ENCODE measurements around the gene DHRSX.
A peak's percentile ranks its signal among the peaks of the same experiment; 100 is the strongest.
"Not testable (repeated sequence)": the region's sequence is repeated elsewhere in the genome, so short reads cannot be mapped to it uniquely, and the experiment has no call there.

The DHRSX gene

GRCh38 chrX:2398064-2398656, 102.6 kb downstream of the DHRSX start:
- no peak for DNase-seq (ENCODE audit: low read depth, low spot score)

DNA sequence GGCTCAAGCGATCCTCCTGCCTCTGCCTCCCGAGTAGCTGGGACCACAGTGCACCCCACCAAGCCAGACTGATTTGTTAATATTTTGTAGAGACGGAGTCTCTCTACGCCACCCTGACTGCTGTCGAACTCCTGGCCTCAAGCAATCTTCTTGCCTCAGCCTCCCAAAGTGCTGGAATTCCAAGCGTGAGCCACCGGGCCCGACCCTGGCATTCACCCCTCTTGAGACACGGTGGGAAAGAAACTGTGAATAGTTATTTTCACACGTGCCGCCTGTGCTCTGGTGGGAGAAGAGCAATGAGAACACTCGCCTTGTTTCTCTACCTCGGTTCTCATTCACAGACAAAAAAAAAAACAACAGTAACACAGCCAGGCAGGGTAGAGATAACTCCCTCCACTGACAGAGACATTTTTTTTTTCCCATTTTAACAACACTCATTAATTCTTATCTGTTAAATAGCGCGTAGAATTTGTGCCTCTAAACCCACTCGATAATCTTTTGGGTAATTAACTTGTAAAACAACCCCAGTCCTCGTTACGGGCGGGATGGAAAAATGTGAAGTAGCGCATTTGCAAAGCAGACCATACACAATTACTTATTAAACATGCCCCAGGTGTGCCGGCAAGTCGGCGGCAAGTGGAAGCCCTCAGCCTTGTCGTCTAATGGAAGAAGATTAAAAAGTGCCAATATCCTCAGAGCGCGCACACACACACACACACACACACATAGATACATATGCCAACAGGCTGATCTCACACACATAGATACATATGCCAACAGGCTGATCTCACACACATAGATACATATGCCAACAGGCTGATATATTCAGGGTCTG, 103.3 kb downstream of the DHRSX start:
- no peak for DNase-seq (ENCODE audit: low read depth, low spot score)

DNA sequence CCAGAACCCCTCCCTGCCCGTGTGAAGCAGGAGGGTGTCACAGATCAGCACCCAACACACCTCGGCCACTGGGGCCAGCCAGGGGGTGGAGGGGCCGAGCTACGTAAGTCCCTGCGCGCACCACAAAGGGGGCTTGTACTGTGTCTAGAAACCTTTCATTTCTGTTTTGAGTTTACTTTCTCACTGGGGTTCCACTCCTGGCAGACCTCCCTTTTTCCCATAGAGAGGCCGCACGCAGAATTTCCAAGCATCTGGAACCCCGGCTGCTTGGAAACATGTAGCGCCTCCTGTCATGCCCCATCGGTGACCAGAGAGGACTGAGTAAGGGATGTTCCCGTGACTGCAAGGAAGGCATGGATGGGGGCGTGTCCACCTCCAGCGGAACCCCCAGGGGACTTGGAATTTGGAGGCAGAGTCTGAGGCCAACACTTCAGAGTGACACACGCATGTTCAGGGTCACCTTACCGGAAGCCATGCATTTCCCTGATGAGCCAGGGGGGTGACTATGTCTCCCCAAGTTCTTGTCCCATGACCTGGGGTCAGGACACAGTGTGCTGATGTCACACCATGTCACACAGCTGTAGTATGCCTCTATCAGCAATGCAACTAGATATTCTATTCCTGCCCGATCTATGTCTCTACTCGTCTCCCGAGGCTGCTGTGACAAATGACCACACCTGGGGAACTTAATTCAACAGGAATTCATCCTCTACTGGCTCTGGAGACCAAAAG, 105.3 kb downstream of the DHRSX start:
- no peak for DNase-seq (ENCODE audit: low read depth, low spot score)

DNA sequence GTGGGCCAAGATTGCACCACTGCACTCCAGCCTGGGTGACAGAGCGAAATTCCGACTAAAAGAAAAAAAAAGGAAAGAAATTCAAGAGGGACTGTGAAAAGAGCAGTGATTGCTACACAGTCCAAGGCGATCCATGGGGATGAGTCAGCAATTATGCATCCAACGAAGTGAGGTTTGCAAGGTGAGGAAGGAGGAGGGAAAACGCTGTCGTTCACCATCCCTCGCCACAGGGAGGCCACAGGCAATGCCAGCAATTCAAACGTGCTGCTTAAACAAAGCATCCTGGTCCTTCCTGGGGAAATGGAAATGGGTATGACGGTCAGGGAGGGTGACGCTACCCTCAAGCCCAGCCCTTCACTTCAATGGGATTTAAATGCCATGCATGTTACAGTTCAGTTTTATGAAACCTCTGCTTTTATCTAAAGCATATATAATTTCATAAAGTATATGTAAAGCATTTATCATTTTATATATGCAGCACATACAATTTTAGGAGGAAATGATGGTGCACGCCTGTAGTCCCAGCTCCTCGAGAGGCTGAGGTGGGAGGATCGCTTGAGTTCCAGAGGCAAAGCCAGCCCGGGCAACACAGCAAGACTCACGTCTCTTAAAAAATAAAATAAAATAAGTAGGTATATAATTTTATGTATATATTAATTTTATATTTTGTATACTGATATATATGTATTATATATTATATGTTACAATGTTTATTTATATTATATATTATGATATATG, 108.7 kb downstream of the DHRSX start:
- no peak for DNase-seq (ENCODE audit: low read depth, low spot score)

DNA sequence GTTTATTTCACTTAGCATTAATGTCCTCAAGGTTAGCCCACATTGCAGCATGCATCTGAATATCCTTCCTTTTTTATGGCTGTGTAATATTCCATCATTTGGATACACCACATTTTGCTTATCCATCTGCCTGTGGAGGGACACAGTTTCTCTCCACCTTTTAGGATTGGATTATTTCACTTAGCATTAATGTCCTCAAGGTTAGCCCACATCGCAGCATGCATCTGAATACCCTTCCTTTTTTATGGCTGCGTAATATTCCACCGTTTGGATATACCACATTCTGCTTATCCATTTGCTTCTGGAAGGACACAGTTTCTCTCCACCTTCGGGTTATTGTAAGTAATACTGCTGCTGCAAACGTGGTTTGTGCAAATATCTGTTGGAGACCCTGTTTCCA, 110.0 kb downstream of the DHRSX start:
- no peak for DNase-seq (ENCODE audit: low read depth, low spot score)

DNA sequence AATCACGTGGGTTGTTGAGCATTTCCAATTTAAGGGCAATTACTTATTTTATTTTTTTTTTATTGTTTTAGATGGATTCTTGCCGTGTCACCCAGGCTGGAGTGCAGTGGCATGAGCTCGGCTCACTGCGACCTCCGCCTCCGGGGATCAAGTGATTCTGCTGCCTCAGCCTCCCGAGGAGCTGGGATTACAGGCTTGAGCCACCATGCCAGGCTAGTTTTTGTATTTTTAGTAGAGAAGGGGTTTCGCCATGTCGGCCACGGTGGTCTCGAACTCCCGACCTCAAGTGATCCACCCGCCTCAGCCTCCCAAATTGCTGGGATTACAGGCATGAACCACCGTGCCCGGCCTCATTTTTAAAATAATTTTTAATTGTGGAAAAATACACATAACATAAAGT, 111.0 kb downstream of the DHRSX start:
- not testable (repeated sequence) for DNase-seq (ENCODE audit: low read depth, low spot score)

DNA sequence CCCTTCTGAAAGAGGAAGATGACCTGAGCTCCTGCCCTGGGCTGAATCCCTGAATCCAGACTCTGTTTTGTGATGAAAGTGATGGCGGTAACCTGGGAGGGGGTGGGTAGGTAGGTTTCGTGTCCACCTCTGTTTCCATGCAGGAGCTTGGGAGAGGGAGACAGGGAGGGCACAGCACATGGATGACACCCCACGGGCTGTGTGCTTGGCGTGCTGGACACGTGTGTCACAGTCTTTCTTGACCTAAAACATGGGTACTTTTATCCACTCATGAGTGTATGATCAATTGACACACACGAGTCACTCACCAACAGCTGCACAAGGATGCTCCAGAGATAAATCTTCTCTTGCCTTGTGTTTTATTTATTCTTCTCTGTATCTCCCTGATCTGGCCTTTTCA, 111.5 kb downstream of the DHRSX start:
- no peak for DNase-seq (ENCODE audit: low read depth, low spot score)

- no peak for DNase-seq (ENCODE audit: low read depth, low spot score)
Measured at GRCh38 chrX:2388669-2389068, 112.1 kb downstream of the DHRSX start.

GRCh38 chrX:2387614-2388239, 113.0 kb downstream of the DHRSX start:
- no peak for DNase-seq (ENCODE audit: low read depth, low spot score)

DNA sequence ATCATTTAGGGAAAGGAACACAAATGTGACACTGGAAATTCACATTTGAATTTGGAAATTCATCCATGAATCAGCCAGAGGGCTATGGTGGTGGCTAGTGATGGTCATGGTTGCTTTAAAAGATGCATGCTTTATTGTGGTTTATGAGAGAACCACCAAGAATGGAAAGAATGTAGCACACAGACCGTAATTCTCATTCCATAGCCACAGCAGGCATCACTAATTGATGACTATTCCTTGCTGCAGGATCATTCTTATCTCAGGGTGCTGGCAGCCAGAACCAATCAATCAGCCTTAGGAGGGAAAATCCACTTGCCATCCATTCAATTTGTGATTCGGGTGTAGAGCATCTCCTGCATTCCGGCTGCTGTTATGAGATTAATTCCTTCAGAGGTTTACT, 115.6 kb downstream of the DHRSX start:
- DNase-seq (ENCODE audit: low read depth, low spot score) = no peak

- DNase-seq (ENCODE audit: low read depth, low spot score) = no peak
Measured at GRCh38 chrX:2384486-2384885, 116.3 kb downstream of the DHRSX start.

GRCh38 chrX:2383735-2384134, 117.0 kb downstream of the DHRSX start:
- DNase-seq (ENCODE audit: low read depth, low spot score) = no peak

DNA sequence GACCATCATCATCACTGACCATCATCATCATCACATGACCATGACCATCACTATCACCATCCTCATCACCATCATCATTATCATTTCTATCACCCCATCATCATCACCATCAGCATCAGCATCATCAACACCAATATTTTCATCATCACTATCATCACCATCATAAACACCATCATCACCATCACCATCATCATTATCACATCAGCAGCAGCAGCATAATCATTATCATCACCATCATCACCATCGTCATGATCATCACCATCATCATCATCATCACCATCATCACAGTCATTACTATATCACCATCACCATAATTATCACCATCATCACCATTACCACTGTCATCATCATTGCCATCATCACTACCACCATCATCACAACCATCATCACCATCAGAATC, 117.6 kb downstream of the DHRSX start:
- no peak for DNase-seq (ENCODE audit: low read depth, low spot score)

DNA sequence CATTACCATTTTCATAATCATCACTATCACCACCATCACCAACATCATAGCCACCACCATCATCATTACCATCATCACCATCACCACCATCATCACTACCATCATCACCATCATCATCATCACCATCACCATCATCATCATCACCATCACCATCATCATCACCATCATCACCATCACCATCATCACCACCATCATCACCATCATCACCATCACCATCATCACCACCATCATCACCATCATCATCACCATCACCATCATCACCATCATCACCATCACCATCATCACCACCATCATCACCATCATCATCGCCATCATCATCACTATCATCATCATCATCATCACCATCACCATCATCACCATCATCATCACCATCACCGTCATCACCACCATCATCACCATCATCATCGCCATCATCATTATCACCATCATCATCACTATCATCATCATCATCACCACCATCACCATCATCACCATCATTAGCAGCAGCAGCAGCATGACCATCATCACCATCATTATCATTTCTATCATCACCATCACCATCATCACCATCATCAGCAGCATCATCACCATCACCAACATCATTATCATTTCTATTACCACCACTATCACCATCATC, 118.2 kb downstream of the DHRSX start:
- not testable (repeated sequence) for DNase-seq (ENCODE audit: low read depth, low spot score)

DNA sequence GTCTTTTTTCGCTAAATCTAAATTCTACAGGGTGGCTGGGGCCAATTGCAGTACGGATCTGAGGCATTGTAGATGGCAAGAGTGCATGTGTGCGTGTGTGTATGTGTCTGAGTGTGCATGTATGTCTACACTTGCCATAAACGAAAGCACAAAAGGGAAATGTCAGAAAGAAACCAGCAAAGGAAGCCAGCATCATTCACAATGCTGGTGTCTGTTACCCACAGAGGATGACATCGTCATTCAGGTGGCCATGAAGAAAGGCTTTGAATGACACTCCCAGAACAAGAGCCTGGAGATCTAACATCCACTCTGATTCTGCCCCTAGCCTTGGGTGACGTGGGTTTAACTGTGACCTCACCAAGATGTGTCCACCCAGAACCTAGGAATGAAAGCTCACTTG, 124.6 kb downstream of the DHRSX start:
- DNase-seq (ENCODE audit: low read depth, low spot score) = no peak

DNA sequence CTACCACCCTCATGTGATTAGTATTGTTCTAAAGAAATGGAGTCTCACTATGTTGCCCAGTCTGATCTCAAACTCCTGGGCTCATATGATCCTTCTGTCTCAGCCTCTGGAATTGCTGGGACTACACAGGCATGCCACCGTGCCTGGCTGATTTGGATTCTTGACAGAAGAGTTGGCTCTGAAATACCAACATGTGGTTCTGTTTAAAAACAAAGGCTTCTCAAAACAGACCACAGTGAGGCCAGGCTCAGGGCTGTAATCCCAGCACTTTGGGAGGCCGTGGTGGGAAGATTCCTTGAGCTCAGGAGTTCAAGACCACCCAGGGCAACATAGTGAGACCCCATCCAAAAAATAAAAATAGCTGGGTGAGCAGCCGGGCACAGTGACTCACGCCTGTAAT, 126.7 kb downstream of the DHRSX start:
- DNase-seq (ENCODE audit: low read depth, low spot score) = peak; percentile 46

- DNase-seq (ENCODE audit: low read depth, low spot score) = no peak
Measured at GRCh38 chrX:2373615-2374014, 127.2 kb downstream of the DHRSX start.

GRCh38 chrX:2371026-2371711, 129.6 kb downstream of the DHRSX start:
- peak; percentile 27 for DNase-seq (ENCODE audit: low read depth, low spot score)

DNA sequence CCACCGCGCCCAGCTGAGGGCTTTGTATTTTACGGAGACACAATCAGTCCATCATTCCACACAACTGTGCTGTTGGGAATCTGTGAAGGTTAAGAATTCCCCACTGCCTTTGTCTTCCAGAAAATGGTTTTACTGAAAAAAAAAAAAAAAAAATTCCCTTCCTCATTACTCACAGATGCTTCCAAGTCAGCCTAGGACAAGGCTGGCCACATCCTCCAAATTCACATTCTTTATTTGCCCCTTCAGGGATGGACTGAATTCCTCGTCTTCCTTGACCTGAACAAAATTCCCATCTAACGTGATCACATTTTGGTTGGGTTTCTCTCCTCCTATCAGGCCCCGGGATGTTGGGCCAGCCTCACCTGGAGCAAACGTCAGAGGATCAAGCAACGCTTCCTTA, 130.3 kb downstream of the DHRSX start:
- DNase-seq (ENCODE audit: low read depth, low spot score) = no peak

- no peak for DNase-seq (ENCODE audit: low read depth, low spot score)
Measured at GRCh38 chrX:2369206-2369605, 131.6 kb downstream of the DHRSX start.

DNA sequence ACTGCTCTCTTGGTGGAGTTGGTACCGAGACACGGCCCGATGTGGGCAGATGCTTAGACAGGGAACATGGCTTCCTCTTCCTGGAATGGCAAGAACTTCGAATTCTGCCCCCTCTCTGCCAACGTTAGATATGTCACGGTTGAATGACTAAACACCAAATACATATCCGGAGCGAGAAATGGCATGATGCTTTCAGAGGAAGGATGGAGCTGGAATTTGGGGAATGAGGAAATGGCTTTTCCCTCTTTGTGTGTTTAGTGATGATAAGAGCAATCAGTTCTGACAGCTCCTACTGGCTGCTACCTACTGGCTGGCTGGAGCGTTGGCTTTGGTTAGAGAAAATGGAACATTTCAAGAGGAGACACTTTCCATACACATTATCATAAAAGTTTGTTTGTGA, 140.0 kb downstream of the DHRSX start:
- no peak for DNase-seq (ENCODE audit: low read depth, low spot score)
